ENCODE measurements around the gene KRIT1.

KRIT1 gene
- long read RNA-seq, partial matches to known transcripts, result 9 of 34 reads
- long read RNA-seq, other reads (novel, unspliced or antisense), result 22 of 34 reads

DNA sequence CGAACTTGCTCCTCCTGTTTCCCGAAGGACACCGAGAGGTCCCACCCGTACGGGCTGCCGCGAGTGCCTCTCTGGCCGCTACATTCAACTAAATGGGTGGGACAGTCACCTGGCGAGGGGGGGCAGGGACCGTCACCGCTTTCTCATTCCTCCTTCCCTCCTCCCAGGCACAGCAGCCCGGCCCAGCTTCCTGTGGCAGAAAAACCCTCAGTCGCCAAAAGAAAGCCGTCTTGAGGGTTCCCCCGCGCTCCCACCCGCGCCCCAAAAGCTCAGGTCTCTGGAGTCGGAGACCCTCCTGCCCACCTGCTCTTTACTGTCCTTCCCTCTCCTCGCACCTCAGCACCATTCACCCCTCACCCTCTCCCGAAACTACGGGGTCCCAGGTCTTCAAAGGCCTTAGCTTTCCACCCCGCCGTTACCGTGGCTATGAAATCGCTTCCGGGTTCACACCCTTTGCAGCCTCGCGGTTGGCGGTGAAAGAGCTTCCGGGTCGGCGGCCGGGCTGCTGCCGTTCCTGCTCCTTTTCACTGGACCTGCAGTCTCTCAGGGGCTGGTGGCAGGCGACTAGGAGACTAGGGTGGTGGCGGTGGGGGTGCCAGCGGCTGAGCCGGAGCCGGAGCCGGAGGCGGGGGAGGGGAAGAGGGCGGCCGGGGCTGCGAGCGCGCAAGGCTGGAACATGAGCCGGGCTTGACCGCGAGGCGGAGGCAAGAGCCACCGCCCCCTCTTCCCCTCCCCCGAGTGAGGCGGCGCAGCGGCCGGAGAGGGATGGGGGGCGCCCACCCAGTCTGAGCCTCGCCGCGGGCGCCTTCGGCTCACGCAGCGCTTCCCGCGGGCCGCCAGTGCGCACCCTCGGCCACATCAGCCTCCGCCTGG lies at the start of gene KRIT1, which contains the start of gene ANKIB1:
Gene KRIT1 (minus strand): TSS at position 428 of the 873 bp plus-strand sequence. CDS start 3,779 bp downstream, outside the sequence.
Gene ANKIB1 (plus strand): TSS at position 488 of the 873 bp plus-strand sequence. CDS start 49,005 bp downstream, outside the sequence.
- TF ChIP-seq SPI1 (IDR thresholded peaks at IDR 0.05; ENCODE audit: borderline replicate concordance, low read depth), result no peak
- TF ChIP-seq POLR2AphosphoS5 (IDR thresholded peaks at IDR 0.05; ENCODE audit: low read depth), result peak; percentile 91
- TF ChIP-seq, protein P1, sequence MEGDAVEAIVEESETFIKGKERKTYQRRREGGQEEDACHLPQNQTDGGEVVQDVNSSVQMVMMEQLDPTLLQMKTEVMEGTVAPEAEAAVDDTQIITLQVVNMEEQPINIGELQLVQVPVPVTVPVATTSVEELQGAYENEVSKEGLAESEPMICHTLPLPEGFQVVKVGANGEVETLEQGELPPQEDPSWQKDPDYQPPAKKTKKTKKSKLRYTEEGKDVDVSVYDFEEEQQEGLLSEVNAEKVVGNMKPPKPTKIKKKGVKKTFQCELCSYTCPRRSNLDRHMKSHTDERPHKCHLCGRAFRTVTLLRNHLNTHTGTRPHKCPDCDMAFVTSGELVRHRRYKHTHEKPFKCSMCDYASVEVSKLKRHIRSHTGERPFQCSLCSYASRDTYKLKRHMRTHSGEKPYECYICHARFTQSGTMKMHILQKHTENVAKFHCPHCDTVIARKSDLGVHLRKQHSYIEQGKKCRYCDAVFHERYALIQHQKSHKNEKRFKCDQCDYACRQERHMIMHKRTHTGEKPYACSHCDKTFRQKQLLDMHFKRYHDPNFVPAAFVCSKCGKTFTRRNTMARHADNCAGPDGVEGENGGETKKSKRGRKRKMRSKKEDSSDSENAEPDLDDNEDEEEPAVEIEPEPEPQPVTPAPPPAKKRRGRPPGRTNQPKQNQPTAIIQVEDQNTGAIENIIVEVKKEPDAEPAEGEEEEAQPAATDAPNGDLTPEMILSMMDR (IDR thresholded peaks at IDR 0.05; ENCODE audit: insufficient read depth, low read length), result no peak
- peak; percentile 91 for TF ChIP-seq GABPA (IDR thresholded peaks at IDR 0.05; ENCODE audit: low read depth)
- TF ChIP-seq, protein P2, sequence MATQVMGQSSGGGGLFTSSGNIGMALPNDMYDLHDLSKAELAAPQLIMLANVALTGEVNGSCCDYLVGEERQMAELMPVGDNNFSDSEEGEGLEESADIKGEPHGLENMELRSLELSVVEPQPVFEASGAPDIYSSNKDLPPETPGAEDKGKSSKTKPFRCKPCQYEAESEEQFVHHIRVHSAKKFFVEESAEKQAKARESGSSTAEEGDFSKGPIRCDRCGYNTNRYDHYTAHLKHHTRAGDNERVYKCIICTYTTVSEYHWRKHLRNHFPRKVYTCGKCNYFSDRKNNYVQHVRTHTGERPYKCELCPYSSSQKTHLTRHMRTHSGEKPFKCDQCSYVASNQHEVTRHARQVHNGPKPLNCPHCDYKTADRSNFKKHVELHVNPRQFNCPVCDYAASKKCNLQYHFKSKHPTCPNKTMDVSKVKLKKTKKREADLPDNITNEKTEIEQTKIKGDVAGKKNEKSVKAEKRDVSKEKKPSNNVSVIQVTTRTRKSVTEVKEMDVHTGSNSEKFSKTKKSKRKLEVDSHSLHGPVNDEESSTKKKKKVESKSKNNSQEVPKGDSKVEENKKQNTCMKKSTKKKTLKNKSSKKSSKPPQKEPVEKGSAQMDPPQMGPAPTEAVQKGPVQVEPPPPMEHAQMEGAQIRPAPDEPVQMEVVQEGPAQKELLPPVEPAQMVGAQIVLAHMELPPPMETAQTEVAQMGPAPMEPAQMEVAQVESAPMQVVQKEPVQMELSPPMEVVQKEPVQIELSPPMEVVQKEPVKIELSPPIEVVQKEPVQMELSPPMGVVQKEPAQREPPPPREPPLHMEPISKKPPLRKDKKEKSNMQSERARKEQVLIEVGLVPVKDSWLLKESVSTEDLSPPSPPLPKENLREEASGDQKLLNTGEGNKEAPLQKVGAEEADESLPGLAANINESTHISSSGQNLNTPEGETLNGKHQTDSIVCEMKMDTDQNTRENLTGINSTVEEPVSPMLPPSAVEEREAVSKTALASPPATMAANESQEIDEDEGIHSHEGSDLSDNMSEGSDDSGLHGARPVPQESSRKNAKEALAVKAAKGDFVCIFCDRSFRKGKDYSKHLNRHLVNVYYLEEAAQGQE (IDR thresholded peaks at IDR 0.05; ENCODE audit: insufficient replicate concordance, low read depth), result peak; percentile 58
- Histone ChIP-seq H3K27me3 (ENCODE audit: insufficient read depth, poor library complexity, severe bottlenecking) (no peaks in the 10 kb centered on the region), H3K4me3 (replicated peaks; ENCODE audit: insufficient read depth, low read length) (peak within 1 kb of the TSS; percentile 88), H3K27ac (replicated peaks) (peak within 1 kb of the TSS; percentile 90)
- DNase-seq (ENCODE audit: low read depth in 1 of 2, low spot score in 1 of 2), result peak; percentile 59 to 91

DNA sequence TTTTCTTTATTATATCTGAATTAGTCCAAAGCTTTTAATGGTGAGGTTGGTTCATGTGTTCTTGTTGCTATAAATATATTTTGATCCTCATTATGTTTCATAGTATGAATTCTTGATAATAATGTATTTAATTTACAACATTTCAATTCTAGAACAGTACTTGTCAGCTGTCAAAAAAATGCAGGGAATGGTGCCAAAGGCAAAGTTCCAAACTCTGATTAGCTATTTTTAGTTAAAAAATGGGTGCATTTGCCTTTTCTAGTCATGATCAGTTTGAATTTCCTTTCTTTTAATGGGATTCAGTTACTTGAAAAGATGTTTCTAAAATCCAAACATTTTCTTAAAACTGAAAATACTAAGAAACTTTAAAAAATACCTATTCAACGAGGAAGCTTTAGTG lies 49.7 kb upstream of the KRIT1 start:
- Histone ChIP-seq H3K27me3 (ENCODE audit: insufficient read depth, poor library complexity, severe bottlenecking) (no peaks in the 10 kb centered on the region), H3K27ac (replicated peaks) (no peak overlapping the region), H3K4me3 (replicated peaks; ENCODE audit: insufficient read depth, low read length) (no peak overlapping the region)
- TF ChIP-seq, protein P2 (IDR thresholded peaks at IDR 0.05; ENCODE audit: insufficient replicate concordance, low read depth), result no peak
- TF ChIP-seq SPI1 (IDR thresholded peaks at IDR 0.05; ENCODE audit: borderline replicate concordance, low read depth), result no peak
- TF ChIP-seq GABPA (IDR thresholded peaks at IDR 0.05; ENCODE audit: low read depth), result no peak
- no peak for TF ChIP-seq POLR2AphosphoS5 (IDR thresholded peaks at IDR 0.05; ENCODE audit: low read depth)
- TF ChIP-seq, protein P1 (IDR thresholded peaks at IDR 0.05; ENCODE audit: insufficient read depth, low read length), result no peak
- DNase-seq (ENCODE audit: low read depth in 1 of 2, low spot score in 1 of 2), result no peak

DNA sequence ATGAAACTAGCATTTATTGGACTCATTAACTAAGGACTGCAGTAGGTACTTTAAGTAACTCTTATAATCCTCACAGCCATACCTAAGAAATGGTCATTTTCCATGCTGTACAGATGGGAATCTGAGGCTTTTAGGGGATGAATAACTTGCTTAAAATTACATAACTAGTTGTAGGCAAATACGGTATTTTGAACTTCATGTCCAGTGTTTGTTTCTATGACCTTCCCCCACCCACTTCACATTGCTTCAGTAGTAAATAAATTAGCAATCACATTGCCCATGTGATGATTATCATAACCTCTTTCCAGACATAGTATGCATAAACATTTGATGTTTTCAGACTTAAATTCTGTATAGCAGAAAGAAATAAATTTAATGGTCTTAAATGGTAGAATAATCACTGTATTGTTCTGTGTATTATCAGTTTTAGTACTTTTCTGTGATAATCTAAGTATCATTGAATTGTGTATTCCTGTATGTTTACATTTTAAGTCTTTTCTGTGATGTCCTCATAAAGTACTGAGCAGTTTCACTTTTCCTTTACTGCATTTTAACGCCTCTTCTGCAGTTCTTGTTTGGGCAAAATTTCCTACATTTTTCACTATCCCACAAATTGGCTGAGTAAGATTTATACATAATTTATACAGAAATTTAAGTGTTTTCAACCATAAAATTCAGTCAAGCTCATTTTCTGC lies 48.3 kb upstream of the KRIT1 start:
- DNase-seq (ENCODE audit: low read depth in 1 of 2, low spot score in 1 of 2), result no peak
- TF ChIP-seq POLR2AphosphoS5 (IDR thresholded peaks at IDR 0.05; ENCODE audit: low read depth), result no peak
- TF ChIP-seq, protein P1 (IDR thresholded peaks at IDR 0.05; ENCODE audit: insufficient read depth, low read length), result no peak
- TF ChIP-seq SPI1 (IDR thresholded peaks at IDR 0.05; ENCODE audit: borderline replicate concordance, low read depth), result no peak
- TF ChIP-seq GABPA (IDR thresholded peaks at IDR 0.05; ENCODE audit: low read depth), result no peak
- TF ChIP-seq, protein P2 (IDR thresholded peaks at IDR 0.05; ENCODE audit: insufficient replicate concordance, low read depth), result no peak
- no peak overlapping the region for H3K27ac ChIP-seq (replicated peaks)
- H3K4me3 ChIP-seq (replicated peaks; ENCODE audit: insufficient read depth, low read length), result no peak overlapping the region
- H3K27me3 ChIP-seq (ENCODE audit: insufficient read depth, poor library complexity, severe bottlenecking), result no peaks in the 10 kb centered on the region

Data from HL-60 (cell line).